Left renal pelvis (tissue), 4 donors: ENCODE data around the gene MACROD2. TPM values are rescaled to one million over a fixed set of nuclear protein-coding genes. Genes with fewer than 3 reads are reported as not detected.

Source experiments
- DNase-seq, 4 donors: peaks; one replicate each; pipeline ENCODE4 v3.0.0-alpha.2; 2013; ENCODE audit warnings: low read depth in 4 of 4, low spot score in 3 of 4
- polyA plus RNA-seq, 4 donors: library from polyadenylated mRNA; unstranded; fragments of 120-200 nt; gene quantifications; one replicate each; pipeline ENCODE4 v1.2.1, GENCODE V29; 2013; ENCODE audit not compliant: insufficient read length in 4 of 4

MACROD2 gene
- polyA plus RNA-seq, 4 donors: 7.0 to 17.8 (median 12.7) TPM

GRCh38 chr20:15831201-15831600 is 1835.9 kb downstream of the MACROD2 start:
- DNase-seq: no peak

GRCh38 chr20:15832512-15832911 is 1837.2 kb downstream of the MACROD2 start:
- no peak for DNase-seq

- no peak for DNase-seq
Observed at GRCh38 chr20:15834857-15835256, 1839.5 kb downstream of the MACROD2 start.

- no peak for DNase-seq
Observed at GRCh38 chr20:15835811-15836210, 1840.5 kb downstream of the MACROD2 start.

- no peak for DNase-seq
Observed at GRCh38 chr20:15836634-15837033, 1841.3 kb downstream of the MACROD2 start.

- no peak for DNase-seq
Observed at GRCh38 chr20:15837563-15837962, 1842.2 kb downstream of the MACROD2 start.

- DNase-seq: no peak
Observed at GRCh38 chr20:15838466-15838865, 1843.2 kb downstream of the MACROD2 start.

- no peak for DNase-seq
Observed at GRCh38 chr20:15840636-15841301, 1845.5 kb downstream of the MACROD2 start.

- no peak for DNase-seq
Observed at GRCh38 chr20:15842872-15843271, 1847.6 kb downstream of the MACROD2 start.

GRCh38 chr20:15843777-15844176 is 1848.5 kb downstream of the MACROD2 start:
- DNase-seq: no peak

GRCh38 chr20:15847196-15847784 is 1852.0 kb downstream of the MACROD2 start:
- no peak for DNase-seq

- no peak for DNase-seq
Observed at GRCh38 chr20:15848126-15848525, 1852.8 kb downstream of the MACROD2 start.

- DNase-seq: no peak
Observed at GRCh38 chr20:15848995-15849610, 1853.8 kb downstream of the MACROD2 start.

GRCh38 chr20:15851576-15852215 is 1856.4 kb downstream of the MACROD2 start:
- DNase-seq: no peak

- DNase-seq: no peak
Observed at GRCh38 chr20:15854911-15855310, 1859.6 kb downstream of the MACROD2 start.

- no peak for DNase-seq
Observed at GRCh38 chr20:15857173-15857784, 1862.0 kb downstream of the MACROD2 start.

- DNase-seq: no peak
Observed at GRCh38 chr20:15859061-15859460, 1863.7 kb downstream of the MACROD2 start.

- no peak for DNase-seq
Observed at GRCh38 chr20:15860850-15861249, 1865.5 kb downstream of the MACROD2 start.

GRCh38 chr20:15862178-15862577 is 1866.9 kb downstream of the MACROD2 start:
- no peak for DNase-seq

- no peak for DNase-seq
Observed at GRCh38 chr20:15863735-15864134, 1868.4 kb downstream of the MACROD2 start.

- DNase-seq: no peak
Observed at GRCh38 chr20:15865553-15865952, 1870.2 kb downstream of the MACROD2 start.
